SK-N-SH (cell line): ENCODE data around the gene TTC5.

Experiments used
- EZH2phosphoT487 ChIP-seq: fragments of 200-600 bp; sonication (generic); IDR thresholded peaks from 2 replicates; pipeline ENCODE4 v1.6.1; 2017; ENCODE audit warnings: low read depth, mixed run types, mild to moderate bottlenecking, antibody characterized with exemption, moderate library complexity, borderline replicate concordance
- USF2 ChIP-seq: fragments of 150-350 bp; IDR thresholded peaks from 2 replicates; pipeline ENCODE4 v1.6.1; 2017; ENCODE audit warnings: antibody characterized with exemption, low read length, low read depth, borderline replicate concordance

GRCh38 chr14:20327005-20327869 lies 21.5 kb upstream of the TTC5 start:
- no peak for TF ChIP-seq USF2
- TF ChIP-seq EZH2phosphoT487, result no peak
